GM12878 (cell line): Measurements from ENCODE around the gene ETHE1. TPM values are rescaled to one million over a fixed set of nuclear protein-coding genes. Genes with fewer than 3 reads are reported as not detected.

Experiments used
- BCL11A ChIP-seq: IDR thresholded peaks from 2 replicates; pipeline ENCODE4 v1.6.1; 2011; ENCODE audit warnings: low read depth, low read length
- GATAD2B ChIP-seq: fragments of 450-650 bp; conservative IDR thresholded peaks from 2 replicates; pipeline ENCODE4 v1.6.1; 2017; ENCODE audit warnings: low read depth, mild to moderate bottlenecking, moderate library complexity
- HDGF ChIP-seq: fragments of 450-650 bp; IDR thresholded peaks from 2 replicates; pipeline ENCODE4 v1.6.1; 2016; ENCODE audit warnings: antibody characterized with exemption
- NBN ChIP-seq: fragments of 450-650 bp; IDR thresholded peaks from 2 replicates; pipeline ENCODE4 v1.6.1; 2016
- TAF1 ChIP-seq: IDR thresholded peaks from 2 replicates; pipeline ENCODE4 v1.6.1; 2011; ENCODE audit warnings: mild to moderate bottlenecking, low read depth, low read length, borderline replicate concordance
- polyA plus RNA-seq, 11 experiments: library from polyadenylated mRNA; depleted of rRNA in 4 of 11; unstranded in 6 of 11; stranded (reverse) in 5 of 11; fragments of >200 nt; fragmentation: Nextera tagmentation in 4 of 11; fragmentation: Illumina TruSeq in 1 of 11; extraction: Ambion mirVana in 4 of 11; extraction: Trizol in 1 of 11; gene quantifications; 1 replicate in 1 of 11; 2 replicates in 10 of 11; pipeline versions ENCODE4 v1.2.1 to v1.2.3, GENCODE V29; 2011 to 2016; ENCODE audit warnings: inconsistent platforms in 2 of 11, missing spikeins in 2 of 11, low read depth in 1 of 11
- total RNA-seq, 4 experiments: library from RNA; depleted of rRNA in 3 of 4; stranded (reverse); fragments of >200 nt in 3 of 4; fragmentation: Illumina TruSeq in 1 of 4; extraction: Trizol in 1 of 4; gene quantifications; 2 replicates each; pipeline versions ENCODE4 v1.2.1 to v1.2.3, GENCODE V29; 2013 to 2021

ETHE1 gene
- total and polyA plus RNA-seq, 10 of the 15 experiments (the other 5 are each of a cell fraction or from before 2014, with no cell fraction given) = 22.1 to 155 (median 52.7) TPM

DNA sequence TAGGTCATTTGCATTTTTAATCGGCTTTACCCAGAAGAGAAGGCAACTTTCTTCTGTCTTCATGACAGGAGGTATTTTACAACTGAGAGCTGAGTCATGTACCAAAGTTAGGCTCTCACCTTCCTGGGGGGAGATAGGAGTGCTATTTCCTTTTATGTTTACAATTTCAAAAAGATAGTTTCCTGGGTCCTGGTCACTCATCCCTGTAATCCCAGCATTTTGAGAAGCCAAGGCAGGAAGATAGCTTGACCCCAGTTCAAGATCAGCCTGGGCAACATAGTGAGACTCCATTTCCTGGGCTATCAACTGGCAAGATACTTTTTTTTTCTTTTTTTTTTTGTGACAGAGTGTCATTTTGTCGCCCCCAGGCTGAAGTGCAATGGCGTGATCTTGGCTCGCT is 69.2 kb downstream of the ETHE1 start (continued):
- no peak for TF ChIP-seq BCL11A
- TF ChIP-seq HDGF = no peak
- no peak for TF ChIP-seq TAF1
- no peak for TF ChIP-seq NBN
- TF ChIP-seq GATAD2B = no peak

Other genes starting within 250 kb of the ETHE1 start
Only the 7 nearest of the 15 such genes appear.
- gene LYPD3, start 61.6 kb downstream of the ETHE1 start, total RNA-seq (2014; rRNA removed) = 0.06 TPM in 1 of 2 replicates, not detected in the other
- not detected in 2 replicates for gene LYPD3, start 61.6 kb downstream of the ETHE1 start, total RNA-seq (2014; rRNA removed; fragmentation: Illumina TruSeq; extraction: Trizol)
- gene LYPD3, start 61.6 kb downstream of the ETHE1 start, total RNA-seq (2021) = not detected in 2 replicates
- 0.18 TPM in 1 of 2 replicates, not detected in the other for gene LYPD3, start 61.6 kb downstream of the ETHE1 start, polyA plus RNA-seq (2011; rRNA removed)
- 0.03 TPM in 1 of 2 replicates, not detected in the other for gene LYPD3, start 61.6 kb downstream of the ETHE1 start, polyA plus RNA-seq (2014; fragmentation: Illumina TruSeq; extraction: Trizol)
- gene LYPD3, start 61.6 kb downstream of the ETHE1 start, polyA plus RNA-seq (2014; fragmentation: Nextera tagmentation; extraction: Ambion mirVana) = not detected
- gene LYPD3, start 61.6 kb downstream of the ETHE1 start, polyA plus RNA-seq (2014; rRNA removed) = 0.10 TPM in 1 of 2 replicates, not detected in the other
- gene LYPD3, start 61.6 kb downstream of the ETHE1 start, polyA plus RNA-seq (2016; fragmentation: Nextera tagmentation; extraction: Ambion mirVana) = under 1 TPM in 1 of 2 experiments, not detected in 1; 0.28 TPM
- gene PHLDB3, start 22.5 kb downstream of the ETHE1 start, total RNA-seq (2014; rRNA removed) = 12.8 and 13.0 TPM in 2 replicates
- gene PHLDB3, start 22.5 kb downstream of the ETHE1 start, total RNA-seq (2014; rRNA removed; fragmentation: Illumina TruSeq; extraction: Trizol) = 2.4 and 3.6 TPM in 2 replicates
- 9.1 and 11.0 TPM in 2 replicates for gene PHLDB3, start 22.5 kb downstream of the ETHE1 start, total RNA-seq (2021)
- gene PHLDB3, start 22.5 kb downstream of the ETHE1 start, polyA plus RNA-seq (2011; rRNA removed) = 2.6 and 4.3 TPM in 2 replicates
- gene PHLDB3, start 22.5 kb downstream of the ETHE1 start, polyA plus RNA-seq (2014; fragmentation: Illumina TruSeq; extraction: Trizol) = 0.14 and 1.1 TPM in 2 replicates
- under 1 TPM; 0.13 to 0.16 TPM for gene PHLDB3, start 22.5 kb downstream of the ETHE1 start, polyA plus RNA-seq (2014; fragmentation: Nextera tagmentation; extraction: Ambion mirVana)
- gene PHLDB3, start 22.5 kb downstream of the ETHE1 start, polyA plus RNA-seq (2014; rRNA removed) = 7.9 and 13.4 TPM in 2 replicates
- 10 to 100 TPM in 1 of 2 experiments, 1 to 10 TPM in 1; 6.8 to 11.6 TPM for gene PHLDB3, start 22.5 kb downstream of the ETHE1 start, polyA plus RNA-seq (2016; fragmentation: Nextera tagmentation; extraction: Ambion mirVana)
- gene ZNF575, start 6.0 kb upstream of the ETHE1 start, total RNA-seq (2014; rRNA removed) = 0.44 and 0.96 TPM in 2 replicates
- 0.23 and 0.36 TPM in 2 replicates for gene ZNF575, start 6.0 kb upstream of the ETHE1 start, total RNA-seq (2014; rRNA removed; fragmentation: Illumina TruSeq; extraction: Trizol)
- 1.2 and 2.2 TPM in 2 replicates for gene ZNF575, start 6.0 kb upstream of the ETHE1 start, total RNA-seq (2021)
- gene ZNF575, start 6.0 kb upstream of the ETHE1 start, polyA plus RNA-seq (2011; rRNA removed) = 0.10 and 0.18 TPM in 2 replicates
- gene ZNF575, start 6.0 kb upstream of the ETHE1 start, polyA plus RNA-seq (2014; fragmentation: Illumina TruSeq; extraction: Trizol) = 0.10 and 0.54 TPM in 2 replicates
- gene ZNF575, start 6.0 kb upstream of the ETHE1 start, polyA plus RNA-seq (2014; fragmentation: Nextera tagmentation; extraction: Ambion mirVana) = under 1 TPM; 0.23 to 0.35 TPM
- gene ZNF575, start 6.0 kb upstream of the ETHE1 start, polyA plus RNA-seq (2014; rRNA removed) = 1.3 and 1.4 TPM in 2 replicates
- gene ZNF575, start 6.0 kb upstream of the ETHE1 start, polyA plus RNA-seq (2016; fragmentation: Nextera tagmentation; extraction: Ambion mirVana) = 1 to 10 TPM; 1.6 to 2.8 TPM
- gene XRCC1, start 48.3 kb upstream of the ETHE1 start, total RNA-seq (2014; rRNA removed) = 39.3 and 40.1 TPM in 2 replicates
- 23.6 and 27.0 TPM in 2 replicates for gene XRCC1, start 48.3 kb upstream of the ETHE1 start, total RNA-seq (2014; rRNA removed; fragmentation: Illumina TruSeq; extraction: Trizol)
- 30.0 and 34.8 TPM in 2 replicates for gene XRCC1, start 48.3 kb upstream of the ETHE1 start, total RNA-seq (2021)
- 14.0 and 26.8 TPM in 2 replicates for gene XRCC1, start 48.3 kb upstream of the ETHE1 start, polyA plus RNA-seq (2011; rRNA removed)
- 16.7 and 32.6 TPM in 2 replicates for gene XRCC1, start 48.3 kb upstream of the ETHE1 start, polyA plus RNA-seq (2014; fragmentation: Illumina TruSeq; extraction: Trizol)
- gene XRCC1, start 48.3 kb upstream of the ETHE1 start, polyA plus RNA-seq (2014; fragmentation: Nextera tagmentation; extraction: Ambion mirVana) = 1 to 10 TPM; 2.0 to 7.5 TPM
- 43.6 and 55.0 TPM in 2 replicates for gene XRCC1, start 48.3 kb upstream of the ETHE1 start, polyA plus RNA-seq (2014; rRNA removed)
- 10 to 100 TPM; 46.9 to 51.1 TPM for gene XRCC1, start 48.3 kb upstream of the ETHE1 start, polyA plus RNA-seq (2016; fragmentation: Nextera tagmentation; extraction: Ambion mirVana)
- gene PINLYP, start 48.6 kb upstream of the ETHE1 start, total RNA-seq (2014; rRNA removed) = 5.0 and 10.1 TPM in 2 replicates
- 5.9 and 6.3 TPM in 2 replicates for gene PINLYP, start 48.6 kb upstream of the ETHE1 start, total RNA-seq (2014; rRNA removed; fragmentation: Illumina TruSeq; extraction: Trizol)
- 6.4 and 6.9 TPM in 2 replicates for gene PINLYP, start 48.6 kb upstream of the ETHE1 start, total RNA-seq (2021)
- gene PINLYP, start 48.6 kb upstream of the ETHE1 start, polyA plus RNA-seq (2011; rRNA removed) = 0.65 and 1.0 TPM in 2 replicates
- gene PINLYP, start 48.6 kb upstream of the ETHE1 start, polyA plus RNA-seq (2014; fragmentation: Illumina TruSeq; extraction: Trizol) = 12.8 and 13.7 TPM in 2 replicates
- gene PINLYP, start 48.6 kb upstream of the ETHE1 start, polyA plus RNA-seq (2014; fragmentation: Nextera tagmentation; extraction: Ambion mirVana) = 10 to 100 TPM; 23.0 to 26.9 TPM
- gene PINLYP, start 48.6 kb upstream of the ETHE1 start, polyA plus RNA-seq (2014; rRNA removed) = 12.2 and 12.7 TPM in 2 replicates
- gene PINLYP, start 48.6 kb upstream of the ETHE1 start, polyA plus RNA-seq (2016; fragmentation: Nextera tagmentation; extraction: Ambion mirVana) = 10 to 100 TPM; 10.6 to 12.4 TPM
- 10.8 and 10.9 TPM in 2 replicates for gene IRGQ, start 68.9 kb upstream of the ETHE1 start, total RNA-seq (2014; rRNA removed)
- gene IRGQ, start 68.9 kb upstream of the ETHE1 start, total RNA-seq (2014; rRNA removed; fragmentation: Illumina TruSeq; extraction: Trizol) = 8.7 and 9.2 TPM in 2 replicates
- 20.8 and 21.4 TPM in 2 replicates for gene IRGQ, start 68.9 kb upstream of the ETHE1 start, total RNA-seq (2021)
- 9.2 and 11.3 TPM in 2 replicates for gene IRGQ, start 68.9 kb upstream of the ETHE1 start, polyA plus RNA-seq (2011; rRNA removed)
- gene IRGQ, start 68.9 kb upstream of the ETHE1 start, polyA plus RNA-seq (2014; fragmentation: Illumina TruSeq; extraction: Trizol) = 6.0 and 8.6 TPM in 2 replicates
- gene IRGQ, start 68.9 kb upstream of the ETHE1 start, polyA plus RNA-seq (2014; fragmentation: Nextera tagmentation; extraction: Ambion mirVana) = 10 to 100 TPM in 1 of 2 experiments, 1 to 10 TPM in 1; 3.3 to 10.7 TPM
- 7.9 and 9.3 TPM in 2 replicates for gene IRGQ, start 68.9 kb upstream of the ETHE1 start, polyA plus RNA-seq (2014; rRNA removed)
- gene IRGQ, start 68.9 kb upstream of the ETHE1 start, polyA plus RNA-seq (2016; fragmentation: Nextera tagmentation; extraction: Ambion mirVana) = 1 to 10 TPM; 5.1 to 5.5 TPM
- 12.6 and 13.4 TPM in 2 replicates for gene ZNF576, start 69.4 kb upstream of the ETHE1 start, total RNA-seq (2014; rRNA removed)
- 8.6 and 9.6 TPM in 2 replicates for gene ZNF576, start 69.4 kb upstream of the ETHE1 start, total RNA-seq (2014; rRNA removed; fragmentation: Illumina TruSeq; extraction: Trizol)
- gene ZNF576, start 69.4 kb upstream of the ETHE1 start, total RNA-seq (2021) = 17.9 and 18.8 TPM in 2 replicates
- gene ZNF576, start 69.4 kb upstream of the ETHE1 start, polyA plus RNA-seq (2011; rRNA removed) = 4.9 and 8.1 TPM in 2 replicates
- 3.6 and 7.4 TPM in 2 replicates for gene ZNF576, start 69.4 kb upstream of the ETHE1 start, polyA plus RNA-seq (2014; fragmentation: Illumina TruSeq; extraction: Trizol)
- 10 to 100 TPM; 13.2 to 15.2 TPM for gene ZNF576, start 69.4 kb upstream of the ETHE1 start, polyA plus RNA-seq (2014; fragmentation: Nextera tagmentation; extraction: Ambion mirVana)
- 18.5 and 18.6 TPM in 2 replicates for gene ZNF576, start 69.4 kb upstream of the ETHE1 start, polyA plus RNA-seq (2014; rRNA removed)
- 10 to 100 TPM; 29.5 to 29.8 TPM for gene ZNF576, start 69.4 kb upstream of the ETHE1 start, polyA plus RNA-seq (2016; fragmentation: Nextera tagmentation; extraction: Ambion mirVana)